ENCODE results near the gene DAB1. TPM values are rescaled to one million over a fixed set of nuclear protein-coding genes. Genes with fewer than 3 reads are reported as not detected.

DAB1 gene
- total and polyA plus RNA-seq, 5 experiments from 2014 or later, result 0.16 to 0.53 (median 0.42) TPM; not detected in 2

DNA sequence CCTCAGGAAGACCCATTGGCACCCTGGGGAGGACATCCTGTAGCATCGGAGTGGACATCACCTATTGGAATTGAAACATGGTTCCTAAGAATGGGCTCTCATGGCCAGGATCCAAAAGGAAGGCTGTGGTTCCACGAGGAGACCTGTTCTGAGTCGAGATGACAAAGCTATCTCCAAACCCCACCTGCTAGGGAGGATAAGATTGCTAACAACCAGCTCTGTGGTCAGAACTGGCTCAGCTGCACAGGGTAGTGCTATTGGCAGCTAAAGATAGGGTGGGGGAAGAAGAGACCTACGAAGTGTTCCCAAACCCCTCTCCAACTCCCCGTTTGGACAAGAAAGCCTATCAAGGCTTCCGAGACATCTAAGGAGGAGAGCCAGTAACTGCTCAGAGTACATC lies 440.4 kb downstream of the DAB1 start:
- no peaks in the 10 kb centered on the region for H3K36me3 Mint-ChIP-seq
- POLR2A ChIA-PET, result no interaction called here
- H3K4me1 Mint-ChIP-seq, result no peaks in the 10 kb centered on the region
- no peak for DNase-seq
- no peak overlapping the region for H3K4me3 Mint-ChIP-seq
- H3K27ac Mint-ChIP-seq, result no peak overlapping the region
- no peak for ATAC-seq
- peaks cover 0 to 9% (median 5%) of the 10 kb centered on the region in 5 donors for H3K27me3 Mint-ChIP-seq
- no peaks in the 10 kb centered on the region for H3K9me3 Mint-ChIP-seq

DNA sequence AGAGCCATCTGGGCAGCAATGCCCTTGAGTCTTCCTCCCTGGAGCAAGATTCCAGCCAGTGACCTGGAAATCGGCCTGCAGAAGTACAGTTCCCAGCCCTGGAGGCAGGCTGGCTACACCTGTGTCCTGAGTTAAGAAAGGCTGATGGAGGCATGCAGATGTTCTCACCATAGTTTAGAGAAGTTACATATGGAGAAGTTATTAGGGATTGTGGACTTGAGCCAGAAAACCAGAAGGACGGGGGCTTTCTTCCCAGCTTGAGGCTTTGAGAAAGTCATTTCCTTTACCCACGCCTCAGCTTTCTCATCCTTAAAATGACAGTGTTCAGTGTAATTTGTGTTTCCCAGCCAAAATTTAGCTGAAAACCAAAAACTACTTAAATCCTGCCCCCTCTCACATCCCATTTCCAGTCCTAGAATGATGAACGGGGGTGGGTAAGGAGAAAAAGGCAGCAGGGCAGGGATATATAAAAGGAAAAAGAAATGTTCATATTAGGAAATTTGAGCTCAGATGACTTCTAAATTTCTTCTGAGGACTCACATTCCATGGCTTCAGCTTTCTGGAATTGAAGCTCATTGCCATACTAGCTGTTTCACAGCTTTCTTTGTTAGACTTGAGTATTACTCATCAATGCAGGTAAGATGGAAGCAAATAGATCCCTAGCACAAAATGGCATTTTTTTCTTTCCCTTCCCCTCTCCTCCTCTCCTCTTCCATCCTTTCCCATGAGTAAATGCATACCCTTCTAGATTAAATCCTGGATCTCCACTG lies 443.7 kb downstream of the DAB1 start:
- no peak for DNase-seq
- peaks cover 0 to 4% (median 0%) of the 10 kb centered on the region in 9 donors for H3K9me3 Mint-ChIP-seq
- H3K36me3 Mint-ChIP-seq, result no peaks in the 10 kb centered on the region
- POLR2A ChIA-PET, result no interaction called here
- ATAC-seq, result no peak
- H3K4me1 Mint-ChIP-seq, result no peaks in the 10 kb centered on the region
- no peak overlapping the region for H3K27ac Mint-ChIP-seq
- no peak overlapping the region for H3K4me3 Mint-ChIP-seq
- peaks cover 1 to 12% (median 5%) of the 10 kb centered on the region in 5 donors for H3K27me3 Mint-ChIP-seq

DNA sequence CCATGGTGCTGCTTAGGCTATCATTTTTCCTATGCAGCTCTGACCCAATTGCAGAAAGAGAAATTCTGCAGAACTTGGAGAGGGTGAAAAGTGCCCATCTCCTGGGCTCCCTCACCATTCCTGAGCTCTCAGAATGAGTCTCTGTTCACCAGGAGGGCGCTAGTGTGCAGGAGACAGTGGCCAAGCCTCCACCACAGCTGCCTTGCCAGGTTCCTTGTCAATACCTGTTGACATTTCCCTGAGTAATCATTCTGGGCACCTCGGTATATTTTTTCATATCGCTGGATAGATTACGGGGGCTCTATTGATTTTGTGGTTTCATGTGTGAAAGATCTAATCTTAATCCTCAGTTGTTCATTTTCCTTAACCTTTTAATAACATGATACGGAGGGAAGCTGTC lies 445.0 kb downstream of the DAB1 start:
- Mint-ChIP-seq H3K27ac (no peak overlapping the region), H3K36me3 (no peaks in the 10 kb centered on the region), H3K27me3 (peaks cover 1 to 12% (median 5%) of the 10 kb centered on the region in 5 donors), H3K9me3 (peaks cover 0 to 4% (median 0%) of the 10 kb centered on the region in 9 donors), H3K4me1 (no peaks in the 10 kb centered on the region), H3K4me3 (no peak overlapping the region)
- POLR2A ChIA-PET, result no interaction called here
- no peak for DNase-seq
- ATAC-seq, result no peak

DNA sequence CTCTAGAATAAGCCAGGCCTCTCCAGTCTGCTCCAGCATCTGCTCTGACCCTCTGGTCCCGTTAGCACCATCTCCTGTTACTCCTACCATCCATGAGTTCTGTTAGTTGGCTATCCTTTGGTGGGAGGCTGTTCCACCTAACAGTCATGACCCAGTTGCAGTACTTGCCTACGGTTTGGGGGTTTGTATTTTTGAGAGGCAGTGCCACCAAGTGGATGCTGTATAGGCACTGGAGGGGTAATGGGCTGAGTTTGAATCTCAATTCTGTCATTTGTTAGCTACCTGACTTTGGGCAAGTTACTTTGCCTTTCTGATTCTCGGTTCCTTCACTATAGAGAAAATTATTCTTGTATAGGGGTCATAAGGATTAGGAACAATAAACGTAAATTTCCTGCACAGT lies 445.9 kb downstream of the DAB1 start:
- Mint-ChIP-seq H3K4me1 (no peaks in the 10 kb centered on the region), H3K4me3 (no peak overlapping the region), H3K27me3 (peaks cover 1 to 12% (median 4%) of the 10 kb centered on the region in 5 donors), H3K36me3 (no peaks in the 10 kb centered on the region), H3K27ac (no peak overlapping the region), H3K9me3 (peaks cover 0 to 4% (median 0%) of the 10 kb centered on the region in 9 donors)
- DNase-seq (no peak), ATAC-seq (no peak)
- POLR2A ChIA-PET, result no interaction called here

DNA sequence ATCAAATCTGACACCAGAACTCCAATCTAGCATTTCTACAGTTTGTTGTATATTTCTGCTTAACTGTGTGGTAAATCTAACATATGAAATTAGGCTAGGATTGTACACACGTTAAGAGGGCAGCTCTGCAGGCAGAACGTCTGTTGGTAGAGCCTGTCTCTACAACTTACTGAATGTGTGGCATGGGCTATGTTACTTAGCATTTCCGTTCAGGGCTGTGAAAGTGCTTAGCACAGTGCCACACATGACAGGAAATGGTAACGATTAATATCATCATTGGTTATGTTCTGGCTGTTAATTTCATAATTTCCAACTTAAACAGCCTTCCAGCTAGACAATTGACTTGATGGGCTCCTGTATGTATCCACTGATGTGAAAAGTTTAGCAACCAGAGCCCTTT lies 448.4 kb downstream of the DAB1 start:
- no peaks in the 10 kb centered on the region for H3K36me3 Mint-ChIP-seq
- H3K27ac Mint-ChIP-seq, result no peak overlapping the region
- H3K9me3 Mint-ChIP-seq, result peaks cover 0 to 4% (median 0%) of the 10 kb centered on the region in 9 donors
- no peak overlapping the region for H3K4me3 Mint-ChIP-seq
- no peaks in the 10 kb centered on the region for H3K4me1 Mint-ChIP-seq
- peaks cover 0 to 13% (median 3%) of the 10 kb centered on the region in 5 donors for H3K27me3 Mint-ChIP-seq
- ATAC-seq (no peak), DNase-seq (no peak)
- POLR2A ChIA-PET, result no interaction called here

DNA sequence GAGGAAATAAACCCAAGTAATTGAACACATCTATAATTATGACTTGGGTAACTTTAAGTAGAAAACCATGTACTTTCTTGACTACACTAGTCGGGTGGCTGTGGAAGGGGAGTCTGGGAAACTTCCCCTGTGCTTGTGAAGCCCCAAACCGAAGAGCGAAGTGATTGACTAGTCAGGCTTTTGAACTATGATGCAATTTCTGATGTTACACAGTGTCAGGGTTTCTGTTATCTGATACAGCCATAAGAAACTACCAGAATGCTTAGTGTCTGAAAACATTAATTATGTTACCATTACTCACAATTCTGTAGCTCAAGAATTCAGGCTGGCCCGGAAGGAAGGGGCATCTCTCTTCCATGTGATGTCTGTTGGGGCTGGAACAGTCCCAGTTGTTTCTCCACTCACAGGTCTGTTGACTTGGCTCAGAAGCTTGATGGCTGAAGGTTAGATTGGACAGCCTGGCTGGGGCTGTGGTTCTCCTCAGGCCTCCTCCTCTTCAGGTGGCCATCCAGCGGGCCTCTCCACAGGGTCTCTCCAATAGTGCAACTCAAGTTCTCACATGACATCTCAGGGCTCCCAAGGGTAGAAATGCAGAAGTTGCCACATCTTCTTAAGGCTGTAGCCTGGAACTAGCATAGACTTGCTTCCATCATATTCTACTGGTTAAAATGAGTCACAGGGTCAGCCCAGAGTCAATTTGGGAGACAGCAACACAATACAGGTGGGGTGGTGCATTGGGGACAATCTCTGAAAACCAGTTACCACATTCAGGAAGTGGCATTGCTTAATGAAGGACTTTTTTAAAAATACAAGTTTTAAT lies 449.7 kb downstream of the DAB1 start:
- H3K36me3 Mint-ChIP-seq, result no peaks in the 10 kb centered on the region
- ATAC-seq, result no peak
- no peak for DNase-seq
- H3K4me3 Mint-ChIP-seq, result no peak overlapping the region
- H3K9me3 Mint-ChIP-seq, result peaks cover 0 to 7% (median 0%) of the 10 kb centered on the region in 9 donors
- peaks cover 0 to 15% (median 6%) of the 10 kb centered on the region in 5 donors for H3K27me3 Mint-ChIP-seq
- no peak overlapping the region for H3K27ac Mint-ChIP-seq
- POLR2A ChIA-PET, result no interaction called here
- H3K4me1 Mint-ChIP-seq, result no peaks in the 10 kb centered on the region

DNA sequence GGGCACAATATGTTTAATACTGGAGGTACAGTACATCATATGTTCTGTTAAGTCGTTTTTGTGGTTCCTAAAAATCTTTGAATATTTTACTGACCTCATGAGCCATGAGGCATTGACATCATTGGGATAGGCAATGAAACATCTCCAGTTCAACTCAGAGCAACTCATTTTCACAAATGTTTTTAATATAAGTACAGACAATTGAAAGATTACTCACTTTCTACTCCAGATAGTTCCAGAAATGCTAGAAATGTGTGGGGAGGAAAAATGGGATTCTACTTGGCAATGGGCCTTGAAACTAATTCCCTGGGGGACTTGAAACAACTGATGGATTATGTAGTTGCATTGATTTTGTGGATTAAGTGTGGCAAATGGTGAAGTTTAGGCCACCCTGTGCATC lies 450.9 kb downstream of the DAB1 start:
- no peak for ATAC-seq
- no peak overlapping the region for H3K27ac Mint-ChIP-seq

DNA sequence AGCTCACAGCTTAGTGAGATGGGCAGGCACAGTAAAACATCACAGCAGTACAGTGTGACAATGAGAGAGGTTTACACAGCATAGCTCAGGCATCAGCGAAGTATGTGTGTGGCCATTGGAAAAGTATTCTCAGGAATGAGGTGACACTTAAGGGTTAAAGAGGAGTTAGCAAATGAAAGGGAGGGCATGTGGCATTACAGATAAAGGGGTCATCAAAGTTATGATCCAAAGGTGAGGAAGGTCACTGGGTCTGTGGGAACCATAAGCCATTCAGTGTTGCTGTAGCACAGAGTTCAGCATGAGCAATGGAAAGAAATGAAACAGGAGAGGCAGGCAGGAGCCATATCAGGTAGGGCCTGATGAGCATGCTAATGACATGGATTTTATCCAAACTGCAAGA lies 453.6 kb downstream of the DAB1 start:
- Mint-ChIP-seq H3K36me3 (no peaks in the 10 kb centered on the region), H3K27me3 (peaks cover 0 to 15% (median under 1%) of the 10 kb centered on the region in 5 donors), H3K4me3 (no peak overlapping the region), H3K27ac (no peak overlapping the region), H3K4me1 (no peaks in the 10 kb centered on the region), H3K9me3 (peaks cover 0 to 9% (median 2%) of the 10 kb centered on the region in 9 donors)
- DNase-seq (no peak), ATAC-seq (no peak)
- POLR2A ChIA-PET, result no interaction called here

More for the DNA sequence above, 450.9 kb downstream of the DAB1 start:
- Mint-ChIP-seq H3K9me3 (peaks cover 0 to 9% (median 3%) of the 10 kb centered on the region in 9 donors), H3K4me3 (no peak overlapping the region), H3K27me3 (peaks cover 0 to 15% (median 5%) of the 10 kb centered on the region in 5 donors), H3K4me1 (no peaks in the 10 kb centered on the region), H3K36me3 (no peaks in the 10 kb centered on the region)
- POLR2A ChIA-PET, result no interaction called here
- no peak for DNase-seq

DNA sequence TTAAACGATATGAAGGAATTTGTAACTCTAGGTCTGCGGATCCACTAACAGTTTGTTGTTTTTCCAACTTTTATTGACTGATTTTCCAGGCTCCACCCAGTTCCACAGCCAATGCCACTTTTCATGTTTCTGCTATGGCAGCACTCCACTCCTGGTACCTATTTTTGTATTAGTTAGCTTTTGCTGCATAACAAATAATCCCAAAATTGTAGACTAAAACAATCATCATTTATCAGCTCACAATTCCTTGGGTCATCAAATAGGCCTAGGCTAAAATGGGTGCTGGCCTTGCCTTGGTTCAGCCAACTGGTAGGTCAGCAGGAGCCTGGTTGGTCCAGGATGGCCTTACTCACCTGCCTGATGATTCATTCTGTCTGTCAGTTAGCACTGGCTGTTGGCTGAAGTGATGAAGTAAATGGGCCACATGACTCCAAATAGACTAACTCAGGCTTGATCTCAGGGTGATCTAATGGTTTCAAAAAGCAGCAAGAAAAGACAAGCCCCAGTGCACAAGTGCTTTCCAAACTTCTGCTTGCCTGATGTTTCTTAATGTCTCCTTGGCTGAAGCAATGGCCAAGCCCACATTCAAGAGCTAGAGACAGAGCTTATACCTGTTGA lies 454.9 kb downstream of the DAB1 start:
- ATAC-seq, result no peak
- Mint-ChIP-seq H3K27me3 (peaks cover 1 to 21% (median 9%) of the 10 kb centered on the region in 5 donors), H3K36me3 (no peaks in the 10 kb centered on the region), H3K9me3 (peaks cover 0 to 9% (median 0%) of the 10 kb centered on the region in 9 donors), H3K27ac (no peak overlapping the region), H3K4me1 (no peaks in the 10 kb centered on the region), H3K4me3 (no peak overlapping the region)
- DNase-seq, result no peak
- POLR2A ChIA-PET, result no interaction called here

DNA sequence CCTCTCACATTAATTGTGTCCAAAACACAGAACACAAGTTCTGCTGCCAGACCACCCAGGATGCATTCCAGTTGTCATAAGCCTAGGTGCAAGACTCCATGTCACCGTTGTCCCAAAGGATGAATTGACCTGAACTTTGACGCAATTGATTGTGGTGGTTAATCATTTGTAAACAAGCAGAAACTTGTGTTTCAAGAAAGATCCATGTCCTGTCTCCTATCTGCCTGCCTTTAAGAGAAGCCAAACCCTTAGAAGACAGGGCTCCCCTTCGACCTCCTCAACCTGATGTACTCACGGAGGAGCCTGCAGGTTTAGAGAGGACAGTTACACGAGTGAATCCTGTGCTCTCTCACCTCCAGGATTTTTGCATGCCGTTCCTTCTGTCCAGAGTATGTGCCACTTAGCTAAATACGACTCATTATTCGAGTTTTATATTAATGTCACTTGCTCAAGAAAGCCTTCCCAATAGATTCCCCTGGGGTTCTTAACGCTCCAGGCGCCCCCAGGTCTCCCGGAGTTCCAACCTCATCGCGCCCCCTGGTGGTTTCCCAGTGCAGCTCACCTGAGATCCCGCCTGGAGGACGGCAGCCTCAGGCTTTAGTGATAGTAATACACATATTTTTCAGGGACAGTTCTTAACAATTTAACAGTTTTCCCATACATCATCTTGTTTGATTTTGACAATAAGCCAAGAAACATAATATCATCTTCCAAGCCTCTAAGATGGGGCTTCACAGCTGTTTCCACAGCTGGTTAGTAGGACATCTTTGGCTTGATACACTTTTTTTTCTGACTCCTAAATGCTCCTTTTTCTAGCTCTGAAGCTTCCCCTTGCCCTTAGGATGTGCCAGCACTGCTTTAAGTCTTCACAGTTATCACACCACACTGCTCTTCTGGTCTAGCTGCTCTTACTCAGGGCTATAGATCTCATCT lies 455.7 kb downstream of the DAB1 start:
- POLR2A ChIA-PET, result no interaction called here
- Mint-ChIP-seq H3K27me3 (peaks cover 1 to 21% (median 9%) of the 10 kb centered on the region in 5 donors), H3K9me3 (peaks cover 0 to 9% (median 0%) of the 10 kb centered on the region in 9 donors), H3K36me3 (no peaks in the 10 kb centered on the region), H3K4me3 (no peak overlapping the region), H3K27ac (no peak overlapping the region), H3K4me1 (no peaks in the 10 kb centered on the region)
- DNase-seq (no peak), ATAC-seq (no peak)

DNA sequence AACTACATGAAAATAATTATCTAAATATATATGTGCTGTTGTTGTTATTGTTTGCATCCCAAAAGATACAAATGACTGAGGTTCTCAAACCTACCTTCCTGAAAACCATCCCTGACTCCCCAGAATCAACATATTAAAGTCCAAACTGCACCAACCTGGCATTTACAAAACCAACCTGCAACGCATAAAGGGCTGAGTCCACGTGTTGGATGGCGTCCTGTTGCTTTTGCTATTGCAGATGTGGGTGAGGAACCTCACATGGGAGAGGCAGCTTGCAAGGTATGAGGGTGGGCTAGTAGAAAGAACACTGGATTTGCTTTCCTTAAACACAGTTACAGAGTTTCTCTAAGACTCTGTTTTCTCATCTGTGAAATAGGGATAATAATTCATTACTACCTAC lies 456.5 kb downstream of the DAB1 start:
- DNase-seq (no peak), ATAC-seq (no peak)
- Mint-ChIP-seq H3K4me1 (no peaks in the 10 kb centered on the region), H3K27ac (no peak overlapping the region), H3K4me3 (no peak overlapping the region), H3K27me3 (peaks cover 1 to 24% (median 9%) of the 10 kb centered on the region in 5 donors), H3K9me3 (peaks cover 0 to 9% (median 0%) of the 10 kb centered on the region in 9 donors), H3K36me3 (no peaks in the 10 kb centered on the region)
- POLR2A ChIA-PET, result no interaction called here

DNA sequence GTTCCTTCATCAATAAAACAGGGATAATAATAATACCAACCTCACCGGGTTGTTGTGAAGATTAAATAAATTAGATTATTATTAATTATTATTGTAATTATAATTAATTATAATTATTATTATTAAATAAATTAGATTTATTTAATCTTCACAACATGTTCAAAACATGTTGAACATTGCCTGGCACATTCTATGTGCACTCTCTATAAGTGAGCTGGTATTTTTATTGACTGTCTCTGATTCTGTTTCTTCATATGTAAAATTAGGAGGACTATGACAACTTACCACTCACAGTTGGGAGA lies 457.2 kb downstream of the DAB1 start:
- H3K4me3 Mint-ChIP-seq, result no peak overlapping the region
- POLR2A ChIA-PET, result no interaction called here
- H3K9me3 Mint-ChIP-seq, result peaks cover 0 to 9% (median 0%) of the 10 kb centered on the region in 9 donors

More for the DNA sequence above, 457.2 kb downstream of the DAB1 start:
- no peaks in the 10 kb centered on the region for H3K4me1 Mint-ChIP-seq
- H3K36me3 Mint-ChIP-seq, result no peaks in the 10 kb centered on the region
- peaks cover 1 to 24% (median 7%) of the 10 kb centered on the region in 5 donors for H3K27me3 Mint-ChIP-seq
- no peak overlapping the region for H3K27ac Mint-ChIP-seq
- no peak for ATAC-seq
- DNase-seq, result no peak

All from naive thymus-derived CD8-positive, alpha-beta T cell (primary cell).